Measurements from ENCODE around the gene MPND.

Gene MPND

DNA sequence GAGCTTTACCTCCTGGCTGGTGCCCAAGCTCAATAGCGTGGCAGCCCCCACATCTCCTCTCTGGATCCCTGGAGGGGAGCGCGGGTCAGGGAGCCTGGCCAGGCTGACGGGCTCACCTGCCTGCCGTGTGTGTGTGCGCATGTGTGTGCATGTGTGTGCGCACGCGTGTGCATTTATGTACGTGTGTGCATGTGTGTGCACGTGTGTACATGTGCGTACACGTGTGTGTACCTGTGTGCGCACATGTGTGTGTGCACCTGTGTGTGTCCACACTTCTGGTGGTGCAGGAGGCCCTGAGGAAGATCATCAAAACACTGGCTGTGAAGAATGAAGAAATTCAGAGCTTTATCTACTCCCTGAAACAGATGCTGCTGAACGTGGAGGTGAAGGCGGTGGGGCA lies 37.7 kb upstream of the MPND start:
- H3K4me3 ChIP-seq (ENCODE audit: low read depth, low read length) = no peak overlapping the region
- TF ChIP-seq, protein P1, sequence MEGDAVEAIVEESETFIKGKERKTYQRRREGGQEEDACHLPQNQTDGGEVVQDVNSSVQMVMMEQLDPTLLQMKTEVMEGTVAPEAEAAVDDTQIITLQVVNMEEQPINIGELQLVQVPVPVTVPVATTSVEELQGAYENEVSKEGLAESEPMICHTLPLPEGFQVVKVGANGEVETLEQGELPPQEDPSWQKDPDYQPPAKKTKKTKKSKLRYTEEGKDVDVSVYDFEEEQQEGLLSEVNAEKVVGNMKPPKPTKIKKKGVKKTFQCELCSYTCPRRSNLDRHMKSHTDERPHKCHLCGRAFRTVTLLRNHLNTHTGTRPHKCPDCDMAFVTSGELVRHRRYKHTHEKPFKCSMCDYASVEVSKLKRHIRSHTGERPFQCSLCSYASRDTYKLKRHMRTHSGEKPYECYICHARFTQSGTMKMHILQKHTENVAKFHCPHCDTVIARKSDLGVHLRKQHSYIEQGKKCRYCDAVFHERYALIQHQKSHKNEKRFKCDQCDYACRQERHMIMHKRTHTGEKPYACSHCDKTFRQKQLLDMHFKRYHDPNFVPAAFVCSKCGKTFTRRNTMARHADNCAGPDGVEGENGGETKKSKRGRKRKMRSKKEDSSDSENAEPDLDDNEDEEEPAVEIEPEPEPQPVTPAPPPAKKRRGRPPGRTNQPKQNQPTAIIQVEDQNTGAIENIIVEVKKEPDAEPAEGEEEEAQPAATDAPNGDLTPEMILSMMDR (IDR thresholded peaks at IDR 0.05; ENCODE audit: low read depth, low read length) = no peak

DNA sequence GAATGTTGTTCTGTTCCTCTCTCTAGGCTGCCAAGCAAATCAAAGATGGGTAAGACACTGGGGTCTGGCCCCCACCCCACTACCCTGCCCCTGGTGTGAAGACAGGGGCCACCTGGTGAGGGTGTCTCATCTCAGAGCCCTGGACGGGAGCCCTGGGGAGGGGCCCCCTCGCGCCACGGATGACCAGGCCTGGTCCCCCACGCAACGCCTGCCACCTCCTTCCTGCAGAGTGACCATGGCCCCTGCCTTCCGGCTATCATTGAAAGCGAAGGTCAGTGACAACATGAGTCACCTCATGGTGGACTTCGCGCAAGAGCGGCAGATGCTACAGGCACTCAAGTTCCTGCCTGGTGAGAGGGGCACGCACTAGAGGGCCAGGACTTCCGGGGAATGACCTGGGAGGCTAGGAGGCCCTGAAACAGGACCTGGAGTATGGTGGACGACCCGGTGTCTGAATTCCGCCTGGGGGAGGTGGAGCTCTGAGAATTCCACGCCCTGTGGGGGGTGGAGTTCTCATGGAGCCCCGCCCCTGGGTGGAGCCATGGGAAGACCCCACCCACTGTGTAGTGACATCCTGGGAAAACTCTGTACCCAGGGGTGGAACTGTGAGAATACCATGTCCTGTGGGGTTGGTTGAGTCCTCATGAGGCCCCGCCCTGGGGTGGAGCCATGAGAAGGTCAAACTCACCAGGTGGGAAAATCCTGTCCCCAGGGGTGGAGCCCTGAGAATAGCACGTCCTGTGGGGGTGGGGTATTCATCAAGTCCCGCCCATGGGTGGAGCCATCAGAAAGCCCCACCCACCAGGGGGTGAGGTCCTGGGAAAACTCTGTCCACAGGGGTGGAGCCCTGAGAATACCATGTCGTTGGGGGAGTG lies 32.9 kb upstream of the MPND start:
- TF ChIP-seq, protein P1 (IDR thresholded peaks at IDR 0.05; ENCODE audit: low read depth, low read length) = no peak
- H3K4me3 ChIP-seq (ENCODE audit: low read depth, low read length) = no peak overlapping the region

DNA sequence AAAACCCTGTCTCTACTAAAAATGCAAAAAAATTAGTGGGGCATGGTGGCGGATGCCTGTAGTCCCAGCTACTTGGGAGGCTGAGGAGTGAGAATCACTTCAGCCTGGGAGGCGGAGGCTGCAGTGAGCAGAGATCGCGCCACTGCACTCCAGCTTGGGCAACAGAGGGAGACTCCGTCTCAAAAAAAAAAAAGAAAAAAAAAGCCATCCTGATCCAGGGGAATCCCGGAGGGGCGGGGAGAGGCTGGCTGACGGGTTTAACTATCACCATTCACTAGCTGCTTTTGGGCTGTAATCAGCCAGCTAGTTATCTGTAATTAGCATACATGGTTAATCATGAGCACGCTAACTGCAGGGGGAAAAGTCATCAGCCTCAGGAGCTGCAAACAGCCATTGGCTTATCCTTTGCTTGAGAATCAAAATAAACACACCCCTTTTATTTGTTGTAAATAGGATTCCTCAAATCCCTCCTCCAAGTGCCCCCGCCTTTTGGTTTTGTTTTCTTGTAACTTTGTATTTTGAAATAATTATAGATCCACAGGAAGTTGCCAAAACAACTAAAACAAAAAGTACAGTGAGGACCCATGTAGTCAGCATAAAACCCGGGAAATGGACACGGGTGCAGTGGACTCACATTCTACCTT lies 29.4 kb upstream of the MPND start:
- H3K4me3 ChIP-seq (ENCODE audit: low read depth, low read length) = no peak overlapping the region
- TF ChIP-seq, protein P1 (IDR thresholded peaks at IDR 0.05; ENCODE audit: low read depth, low read length) = no peak

DNA sequence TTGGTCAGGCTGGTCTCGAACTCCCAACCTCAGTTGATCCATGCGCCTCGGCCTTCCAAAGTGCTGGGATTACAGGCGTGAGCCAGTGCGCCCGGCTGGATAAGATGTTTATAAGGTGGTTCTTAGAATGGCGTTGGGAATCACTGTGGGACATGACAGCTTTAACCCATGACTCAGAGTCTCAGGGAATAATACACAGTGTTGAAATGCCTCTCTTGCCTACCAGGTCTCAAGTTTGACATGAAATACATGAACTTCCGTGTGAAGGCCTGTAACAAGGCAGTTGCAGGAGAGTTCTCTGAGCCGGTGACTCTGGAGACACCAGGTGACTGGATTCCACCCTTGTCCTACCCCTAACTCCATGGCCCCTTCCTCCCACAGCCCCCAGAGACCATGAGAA lies 26.4 kb upstream of the MPND start:
- TF ChIP-seq, protein P1 (IDR thresholded peaks at IDR 0.05; ENCODE audit: low read depth, low read length) = no peak
- no peak overlapping the region for H3K4me3 ChIP-seq (ENCODE audit: low read depth, low read length)

DNA sequence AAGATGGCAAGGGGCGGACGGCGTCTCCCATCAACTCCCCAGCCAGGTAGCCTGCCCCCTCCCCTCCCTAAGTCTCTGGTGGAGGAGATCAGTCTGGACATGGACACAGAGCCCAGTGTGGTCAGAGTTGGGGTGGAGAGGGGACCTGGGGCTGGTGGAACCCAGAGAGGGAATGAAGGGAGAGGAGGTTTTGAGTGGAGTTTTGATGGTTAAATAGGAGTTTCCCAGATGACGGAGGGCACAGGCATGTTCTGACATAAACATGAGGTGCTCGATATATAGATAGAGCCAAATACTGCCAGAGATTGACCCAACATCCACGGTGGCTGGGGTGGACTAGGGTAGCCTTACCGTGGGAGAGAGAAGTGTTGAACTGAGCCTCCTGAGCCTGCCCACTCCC lies 24.9 kb upstream of the MPND start:
- no peak overlapping the region for H3K4me3 ChIP-seq (ENCODE audit: low read depth, low read length)
- TF ChIP-seq, protein P1 (IDR thresholded peaks at IDR 0.05; ENCODE audit: low read depth, low read length) = no peak

DNA sequence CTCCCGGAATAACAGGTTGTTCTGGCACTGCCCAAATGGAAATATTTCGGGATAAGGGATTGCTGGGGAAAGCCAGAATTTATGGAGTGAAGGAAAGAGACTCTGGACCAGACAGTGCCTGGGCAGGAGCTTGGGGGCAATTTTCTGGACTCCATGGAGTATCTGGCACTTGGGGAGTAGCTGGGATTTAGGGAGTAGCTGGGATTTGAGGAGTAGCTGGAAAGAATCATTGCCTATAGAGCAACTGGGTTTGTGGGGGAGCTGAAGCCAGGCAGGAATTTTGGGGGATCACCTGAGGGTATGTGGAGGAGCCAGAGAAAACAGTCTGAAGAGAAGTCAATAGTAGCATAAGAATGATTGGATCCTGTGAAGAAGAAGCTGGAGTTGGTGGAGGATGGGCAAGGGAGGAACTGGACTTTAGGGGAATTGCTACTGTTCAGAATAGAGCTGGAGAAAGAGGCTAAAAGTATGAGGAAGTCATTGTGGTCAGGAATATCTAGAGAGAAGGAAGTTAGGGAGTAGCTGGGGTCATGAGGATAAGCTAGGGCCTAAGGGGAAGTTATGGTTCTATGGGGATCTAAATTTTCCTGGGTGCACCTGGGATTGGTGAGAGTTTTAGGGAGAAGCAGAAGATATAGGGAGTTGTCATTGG lies 24.2 kb upstream of the MPND start:
- no peak overlapping the region for H3K4me3 ChIP-seq (ENCODE audit: low read depth, low read length)
- TF ChIP-seq, protein P1 (IDR thresholded peaks at IDR 0.05; ENCODE audit: low read depth, low read length) = no peak

DNA sequence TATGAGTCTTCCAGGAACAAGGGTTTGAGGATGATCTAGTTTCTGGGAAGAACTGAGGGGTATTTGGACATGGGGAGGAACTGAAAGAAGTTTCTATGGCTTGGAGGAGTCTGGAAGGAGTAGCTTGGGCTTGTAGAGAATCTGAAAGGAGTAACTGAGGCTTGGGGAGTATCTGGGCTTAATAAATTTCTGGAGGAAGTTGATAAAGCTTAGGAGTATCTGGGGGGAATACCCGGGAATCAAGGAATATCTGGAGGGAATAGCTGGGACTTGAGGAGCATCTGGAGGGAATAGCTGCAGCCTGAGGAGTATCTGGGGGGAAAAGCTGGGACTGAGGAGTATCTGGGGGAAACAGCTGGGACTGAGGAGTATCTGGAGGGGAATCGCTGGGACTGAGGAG lies 22.9 kb upstream of the MPND start:
- no peak overlapping the region for H3K4me3 ChIP-seq (ENCODE audit: low read depth, low read length)
- TF ChIP-seq, protein P1 (IDR thresholded peaks at IDR 0.05; ENCODE audit: low read depth, low read length) = no peak
